Ovary (tissue), 9 donors: Measurements from ENCODE around the gene ITGAE. TPM values are rescaled to one million over a fixed set of nuclear protein-coding genes. Genes with fewer than 3 reads are reported as not detected.

Experiments
- DNase-seq, 5 donors: peaks; one replicate each; pipeline ENCODE4 v3.0.0-alpha.2; 2019 to 2020
- H3K27ac ChIP-seq, 2 donors: fragments of 200-600 bp; one replicate each; pipeline versions ENCODE4 v1.5.1 to v1.8.0; 2019 to 2022
- H3K27me3 ChIP-seq: fragments of 200-600 bp; one replicate; pipeline ENCODE4 v1.8.0; 2022
- H3K36me3 ChIP-seq: fragments of 200-600 bp; sonication (generic); one replicate; pipeline ENCODE4 v1.5.1; 2019
- H3K4me1 ChIP-seq: one replicate; pipeline ENCODE4 v1.8.1; 2013; ENCODE audit warnings: mild to moderate bottlenecking, moderate library complexity; ENCODE audit not compliant: insufficient read depth
- H3K4me3 ChIP-seq: fragments of 200-600 bp; sonication (generic); one replicate; pipeline ENCODE4 v1.5.1; 2017
- H3K9me3 ChIP-seq, 2 donors: fragments of 200-600 bp in 1 of 2; sonication (generic) in 1 of 2; one replicate each; pipeline versions ENCODE4 v1.5.1 to v1.8.1; 2013 to 2019; ENCODE audit warnings: mild to moderate bottlenecking in 1 of 2, moderate library complexity in 1 of 2
- EP300 ChIP-seq: sonication (generic); formaldehyde crosslinking; IDR thresholded peaks from one replicate; pipeline ENCODE4 v1.6.1; 2017; ENCODE audit warnings: antibody characterized with exemption
- POLR2A ChIP-seq: fragments of 450-650 bp; IDR thresholded peaks from one replicate; pipeline ENCODE4 v1.6.1; 2017; ENCODE audit warnings: antibody characterized with exemption, mild to moderate bottlenecking, moderate library complexity
- WGBS, 3 donors: extraction: QIAGEN DNeasy Blood & Tissue Kit in 1 of 3; methylation state at CpG; one replicate each; pipeline versions ENCODE4 v1.1.5 to v1.1.7; 2013 to 2017; 5-methylcytosine and 5-hydroxymethylcytosine counted together
- intact Hi-C, 4 donors: fragments of 100-400 bp; cut with DNase I; formaldehyde crosslinking; loops; one replicate each; pipeline versions ENCODE4 v1.11.0 to v1.15.1; 2022 to 2023
- polyA plus RNA-seq, 2 donors: library from polyadenylated mRNA; stranded (reverse); fragments of 200-250 nt in 1 of 2; fragments of 350-450 nt in 1 of 2; fragmentation: Illumina TruSeq in 1 of 2; extraction: RNeasy Lipid Tissue Mini Kit (QIAGEN cat#74804) in 1 of 2; gene quantifications; one replicate each; pipeline ENCODE4 v1.2.3, GENCODE V29; 2013 to 2014
- total RNA-seq, 7 donors: library from RNA; depleted of rRNA in 2 of 7; stranded (reverse); fragments of >200 nt in 2 of 7; fragmentation: NEBNext Ultra II Directional in 3 of 7; extraction: Animal tissue kit (Norgen Biotek cat#: 25700) in 3 of 7; gene quantifications; one replicate each; pipeline versions ENCODE4 v1.1.0 to v1.2.4, GENCODE V29; 2016 to 2023
- TF ChIP-seq, protein P1 (sequence below), 3 donors: fragments of 450-650 bp in 2 of 3; fragments of 200-600 bp in 1 of 3; IDR thresholded peaks; one replicate each; pipeline versions ENCODE4 v1.5.1 to v1.8.0; 2016 to 2022; ENCODE audit warnings: antibody characterized with exemption in 3 of 3, mild to moderate bottlenecking in 1 of 3
- donor health status: DM: no; HTN: no; CAD: no; lungs with moderate emphysema.
- donor health status: DM: no; HTN: no; CAD: no.
- donor health status: Bipolar disorder and iron deficiency.
- donor health status: DM: yes; HTN: yes; CAD: no.
- donor health status: DM: no; HTN: no; CAD: no.
- donor health status: DM: yes; HTN: yes; CAD: no.

The ITGAE gene
- total and polyA plus RNA-seq, 9 donors, result 13.3 to 27.0 (median 17.2) TPM

DNA sequence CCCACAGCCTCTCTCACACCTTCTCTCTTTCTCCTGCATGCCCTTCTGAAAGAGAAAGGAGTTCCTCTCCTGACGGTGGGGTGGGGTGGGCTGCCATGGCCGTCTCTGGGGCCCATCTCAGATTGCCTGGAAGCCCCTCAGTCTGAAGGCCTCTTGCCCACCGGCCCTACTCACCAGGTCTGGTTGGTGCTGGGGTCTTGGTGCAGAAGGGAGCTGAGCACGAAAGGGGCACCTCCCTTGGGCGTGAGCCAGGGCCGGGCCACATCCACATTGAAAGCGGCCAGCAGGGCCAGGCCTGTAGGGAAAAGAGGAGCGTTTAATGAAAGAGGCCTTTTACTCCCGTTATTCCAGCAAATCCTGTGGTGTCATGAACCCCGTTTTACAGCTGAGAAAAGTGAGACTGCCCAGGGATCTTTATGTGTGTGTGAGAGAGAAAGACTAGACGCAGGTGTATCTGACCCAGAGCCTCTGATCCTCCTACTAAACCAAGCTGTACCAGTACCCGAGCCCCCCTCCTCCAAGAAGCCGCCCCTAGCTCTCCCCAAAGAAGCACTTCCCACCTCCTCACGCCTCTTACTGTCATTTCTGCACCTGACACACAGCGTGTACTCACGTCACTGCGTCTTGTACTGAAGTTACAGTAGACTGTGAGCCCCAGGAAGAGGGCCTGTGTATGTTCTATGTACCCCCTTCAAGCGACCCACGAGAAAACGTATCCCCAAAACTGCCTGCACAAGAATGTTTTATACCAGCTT lies 23.4 kb downstream of the ITGAE start:
- H3K27ac ChIP-seq, result no peak overlapping the region
- intact Hi-C loops, result no loop called here
- WGBS, 3 donors, result 91 to 92% (median 91%) methylated on average over 20 of the region's 20 CpGs

DNA sequence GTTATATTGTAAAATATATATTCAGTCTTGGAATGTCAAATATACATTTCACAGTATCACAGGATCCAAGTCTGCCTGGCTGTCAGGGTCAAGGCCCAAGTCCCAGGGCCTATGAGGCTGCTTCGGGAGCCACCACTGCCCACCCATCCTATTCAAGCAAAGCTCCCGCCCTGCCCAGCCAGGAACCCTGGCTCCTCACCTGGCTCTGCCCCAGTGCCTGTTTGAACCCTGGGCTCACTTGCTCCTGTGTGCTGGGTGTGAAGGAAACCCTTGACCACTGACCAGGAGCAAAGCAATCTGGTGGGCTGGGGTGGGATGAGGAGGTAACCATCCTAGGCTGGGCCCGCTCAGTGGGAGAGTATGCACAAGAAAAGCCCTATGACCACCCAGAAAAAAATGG lies 27.0 kb downstream of the ITGAE start:
- H3K4me3 ChIP-seq, result no peak overlapping the region
- 88 to 94% (median 92%) methylated on average over 3 of the region's 3 CpGs for WGBS, 3 donors
- TF ChIP-seq POLR2A (no peak), EP300 (no peak)
- TF ChIP-seq, protein P1, sequence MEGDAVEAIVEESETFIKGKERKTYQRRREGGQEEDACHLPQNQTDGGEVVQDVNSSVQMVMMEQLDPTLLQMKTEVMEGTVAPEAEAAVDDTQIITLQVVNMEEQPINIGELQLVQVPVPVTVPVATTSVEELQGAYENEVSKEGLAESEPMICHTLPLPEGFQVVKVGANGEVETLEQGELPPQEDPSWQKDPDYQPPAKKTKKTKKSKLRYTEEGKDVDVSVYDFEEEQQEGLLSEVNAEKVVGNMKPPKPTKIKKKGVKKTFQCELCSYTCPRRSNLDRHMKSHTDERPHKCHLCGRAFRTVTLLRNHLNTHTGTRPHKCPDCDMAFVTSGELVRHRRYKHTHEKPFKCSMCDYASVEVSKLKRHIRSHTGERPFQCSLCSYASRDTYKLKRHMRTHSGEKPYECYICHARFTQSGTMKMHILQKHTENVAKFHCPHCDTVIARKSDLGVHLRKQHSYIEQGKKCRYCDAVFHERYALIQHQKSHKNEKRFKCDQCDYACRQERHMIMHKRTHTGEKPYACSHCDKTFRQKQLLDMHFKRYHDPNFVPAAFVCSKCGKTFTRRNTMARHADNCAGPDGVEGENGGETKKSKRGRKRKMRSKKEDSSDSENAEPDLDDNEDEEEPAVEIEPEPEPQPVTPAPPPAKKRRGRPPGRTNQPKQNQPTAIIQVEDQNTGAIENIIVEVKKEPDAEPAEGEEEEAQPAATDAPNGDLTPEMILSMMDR (IDR thresholded peaks at IDR 0.05), result no peak
- no peaks in the 10 kb centered on the region for H3K4me1 ChIP-seq
- H3K9me3 ChIP-seq, result no peaks in the 10 kb centered on the region
- H3K36me3 ChIP-seq, result no peaks in the 10 kb centered on the region
- no peak overlapping the region for H3K27ac ChIP-seq
- no peaks in the 10 kb centered on the region for H3K27me3 ChIP-seq
- intact Hi-C loops, result no loop called here
- DNase-seq, result no peak

More for the DNA sequence above, 23.4 kb downstream of the ITGAE start:
- TF ChIP-seq, protein P1 (IDR thresholded peaks at IDR 0.05), result no peak
- TF ChIP-seq POLR2A (no peak), EP300 (no peak)
- H3K4me1 ChIP-seq, result no peaks in the 10 kb centered on the region
- DNase-seq, result no peak
- H3K27me3 ChIP-seq, result no peaks in the 10 kb centered on the region
- no peaks in the 10 kb centered on the region for H3K36me3 ChIP-seq
- H3K4me3 ChIP-seq, result no peak overlapping the region
- H3K9me3 ChIP-seq, result no peaks in the 10 kb centered on the region

DNA sequence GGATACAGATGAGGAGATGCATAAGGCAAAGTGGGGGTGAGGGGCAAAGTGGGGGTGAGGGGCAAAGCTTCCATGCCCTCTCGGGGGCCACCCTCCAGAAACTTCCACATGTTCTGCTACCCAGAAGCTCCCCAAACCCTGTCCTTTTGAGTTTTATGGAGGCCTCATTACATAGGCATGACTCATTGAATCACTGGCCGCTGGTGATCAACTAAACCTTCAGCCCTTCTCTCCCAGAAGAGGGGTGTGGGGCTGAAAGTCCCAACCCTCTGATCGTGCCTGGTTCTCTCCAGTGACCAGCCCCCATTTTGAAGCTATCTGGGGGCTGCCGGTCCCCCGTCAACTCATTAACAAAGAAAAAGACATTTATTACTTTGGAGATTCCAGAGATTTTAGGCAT lies 27.5 kb downstream of the ITGAE start:
- intact Hi-C loops, result no loop called here
- H3K27me3 ChIP-seq, result no peaks in the 10 kb centered on the region
- DNase-seq, result no peak

DNA sequence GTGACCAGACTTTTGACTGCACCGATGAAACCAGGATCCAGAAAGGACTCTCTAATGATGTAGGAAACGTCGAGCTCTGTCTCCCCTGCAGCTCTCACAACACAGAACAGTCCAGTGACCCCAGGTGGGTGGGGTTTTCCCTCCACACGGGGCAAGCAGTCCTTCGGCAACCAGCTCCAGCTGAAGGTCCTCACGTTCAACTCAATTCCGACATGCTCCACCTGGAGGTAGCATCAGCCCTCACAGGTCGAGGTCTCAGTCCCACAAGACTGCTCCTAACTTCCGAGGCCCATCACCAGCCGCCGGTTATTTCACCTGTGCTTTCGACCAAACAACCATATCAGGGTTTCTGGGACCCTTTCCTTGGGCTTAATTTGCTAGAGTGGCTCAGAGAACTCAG lies 28.2 kb downstream of the ITGAE start:
- H3K27ac ChIP-seq, result no peak overlapping the region
- H3K36me3 ChIP-seq, result no peaks in the 10 kb centered on the region
- WGBS, 3 donors, result 65 to 76% (median 68%) methylated on average over 12 of the region's 12 CpGs
- DNase-seq, result no peak
- no peaks in the 10 kb centered on the region for H3K9me3 ChIP-seq
- no peaks in the 10 kb centered on the region for H3K4me1 ChIP-seq
- intact Hi-C loops, result no loop called here
- no peak overlapping the region for H3K4me3 ChIP-seq
- H3K27me3 ChIP-seq, result no peaks in the 10 kb centered on the region
- TF ChIP-seq EP300 (no peak), POLR2A (no peak)
- TF ChIP-seq, protein P1 (IDR thresholded peaks at IDR 0.05), result no peak

More for the DNA sequence above, 27.5 kb downstream of the ITGAE start:
- Histone ChIP-seq H3K9me3 (no peaks in the 10 kb centered on the region), H3K36me3 (no peaks in the 10 kb centered on the region), H3K27ac (no peak overlapping the region), H3K4me3 (no peak overlapping the region), H3K4me1 (no peaks in the 10 kb centered on the region)
- TF ChIP-seq, protein P1 (IDR thresholded peaks at IDR 0.05), result no peak
- TF ChIP-seq POLR2A (no peak), EP300 (no peak)
- WGBS, 3 donors, result 66 to 72% (median 66%) methylated on average over 5 of the region's 5 CpGs
